C4-2B (cell line): ENCODE data around the gene ID2.

Source experiments
- ZFX ChIP-seq: fragments of 450-650 bp; IDR thresholded peaks from 2 replicates; pipeline ENCODE4 v1.6.1; 2017
- TF ChIP-seq, protein P1 (sequence below): fragments of 450-650 bp; conservative IDR thresholded peaks from 2 replicates; pipeline ENCODE4 v1.5.1; 2017; ENCODE audit warnings: mild to moderate bottlenecking

GRCh38 chr2:8673381-8673780, 8.5 kb upstream of the ID2 start:
- TF ChIP-seq, protein P1, sequence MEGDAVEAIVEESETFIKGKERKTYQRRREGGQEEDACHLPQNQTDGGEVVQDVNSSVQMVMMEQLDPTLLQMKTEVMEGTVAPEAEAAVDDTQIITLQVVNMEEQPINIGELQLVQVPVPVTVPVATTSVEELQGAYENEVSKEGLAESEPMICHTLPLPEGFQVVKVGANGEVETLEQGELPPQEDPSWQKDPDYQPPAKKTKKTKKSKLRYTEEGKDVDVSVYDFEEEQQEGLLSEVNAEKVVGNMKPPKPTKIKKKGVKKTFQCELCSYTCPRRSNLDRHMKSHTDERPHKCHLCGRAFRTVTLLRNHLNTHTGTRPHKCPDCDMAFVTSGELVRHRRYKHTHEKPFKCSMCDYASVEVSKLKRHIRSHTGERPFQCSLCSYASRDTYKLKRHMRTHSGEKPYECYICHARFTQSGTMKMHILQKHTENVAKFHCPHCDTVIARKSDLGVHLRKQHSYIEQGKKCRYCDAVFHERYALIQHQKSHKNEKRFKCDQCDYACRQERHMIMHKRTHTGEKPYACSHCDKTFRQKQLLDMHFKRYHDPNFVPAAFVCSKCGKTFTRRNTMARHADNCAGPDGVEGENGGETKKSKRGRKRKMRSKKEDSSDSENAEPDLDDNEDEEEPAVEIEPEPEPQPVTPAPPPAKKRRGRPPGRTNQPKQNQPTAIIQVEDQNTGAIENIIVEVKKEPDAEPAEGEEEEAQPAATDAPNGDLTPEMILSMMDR, result no peak
- no peak for TF ChIP-seq ZFX
